HTERT RPE-1 (cell line): ENCODE results near the gene SCN3B.

ENCODE experiments used
- in situ Hi-C: fragments of 300-500 bp; cut with MboI; formaldehyde crosslinking; loops from 4 replicates; pipeline ENCODE4 v1.14.3; 2020; ENCODE audit warnings: low sequenced_read_pairs

The SCN3B gene

GRCh38 chr11:123601743-123602142 is 52.7 kb downstream of the SCN3B start:
- in situ Hi-C loops = no loop called here

- in situ Hi-C loops = no loop called here
These were observed 53.3 kb downstream of the SCN3B start for GRCh38 chr11:123601136-123601535.

DNA sequence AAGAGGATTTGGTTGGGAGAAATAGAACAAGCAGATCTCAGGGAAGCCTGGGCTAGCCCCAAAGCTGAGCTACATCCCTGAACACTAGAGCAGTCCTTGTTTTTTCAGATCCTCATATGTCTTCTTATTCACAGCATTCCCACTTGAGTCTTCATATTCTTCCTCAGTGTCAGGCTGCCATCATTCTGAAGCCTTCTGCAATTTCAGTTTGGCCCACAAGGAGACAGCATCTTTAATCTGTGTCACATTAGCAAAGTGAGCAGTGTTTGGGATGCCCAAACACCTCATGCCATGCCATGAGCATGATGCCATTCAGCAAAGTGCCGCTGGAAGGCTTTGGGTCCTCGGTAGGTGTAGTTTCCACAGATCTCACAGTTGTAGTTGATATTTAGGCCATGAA is 56.6 kb downstream of the SCN3B start:
- in situ Hi-C loops = no loop called here

DNA sequence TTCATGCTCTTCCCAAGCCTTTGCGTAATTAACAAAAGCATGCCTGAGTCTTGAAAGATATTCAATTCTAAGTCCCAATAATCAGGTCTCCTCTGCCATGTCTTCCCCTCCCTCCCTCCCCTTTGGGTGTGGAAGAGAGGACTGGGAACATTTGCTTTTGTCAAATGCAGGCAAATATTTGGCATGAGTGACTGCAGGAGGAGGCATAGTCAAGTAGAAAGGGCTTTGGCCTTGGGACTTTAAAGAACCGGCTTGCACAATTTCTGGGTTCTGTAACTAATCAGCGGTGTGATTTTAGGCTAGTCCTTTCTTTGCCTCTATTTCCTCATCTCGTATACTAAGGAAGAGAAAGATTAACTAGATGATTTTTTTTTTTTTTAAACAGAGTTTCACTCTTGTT is 59.5 kb downstream of the SCN3B start:
- in situ Hi-C loops = no loop called here

DNA sequence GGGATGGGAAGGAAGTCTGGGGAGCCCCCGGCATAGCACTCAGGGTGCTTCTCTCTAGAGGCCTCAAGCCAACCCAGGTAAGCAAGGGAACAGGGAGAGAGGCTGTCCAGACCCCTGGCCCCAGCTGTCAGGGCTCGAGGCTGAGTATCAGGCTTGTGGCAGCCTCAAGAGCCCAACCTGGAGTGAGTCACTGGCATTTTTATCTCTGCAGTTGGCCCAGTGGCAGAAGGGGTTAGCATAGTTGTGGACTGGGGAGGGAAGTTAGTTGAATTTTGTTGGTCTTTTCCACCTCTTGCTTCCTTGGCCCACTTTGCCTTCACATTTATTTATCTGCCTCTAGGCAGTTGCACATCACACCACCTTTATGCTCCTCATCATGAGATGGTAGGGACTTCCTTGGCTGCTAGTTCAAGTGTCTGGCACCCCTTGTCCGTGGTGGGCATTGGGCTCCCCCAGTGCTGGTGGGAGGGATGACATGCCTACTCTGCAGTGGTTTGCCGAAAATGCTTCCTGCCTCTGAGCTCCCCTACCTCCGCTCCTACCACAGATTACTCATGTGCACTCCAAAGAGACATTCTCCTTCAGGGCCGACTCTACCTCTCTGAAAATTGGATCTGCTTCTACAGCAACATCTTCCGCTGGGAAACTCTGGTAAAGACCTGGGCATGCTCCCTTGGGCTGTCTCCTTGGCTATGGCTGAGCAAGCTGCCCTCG is 60.1 kb downstream of the SCN3B start:
- in situ Hi-C loops = no loop called here

DNA sequence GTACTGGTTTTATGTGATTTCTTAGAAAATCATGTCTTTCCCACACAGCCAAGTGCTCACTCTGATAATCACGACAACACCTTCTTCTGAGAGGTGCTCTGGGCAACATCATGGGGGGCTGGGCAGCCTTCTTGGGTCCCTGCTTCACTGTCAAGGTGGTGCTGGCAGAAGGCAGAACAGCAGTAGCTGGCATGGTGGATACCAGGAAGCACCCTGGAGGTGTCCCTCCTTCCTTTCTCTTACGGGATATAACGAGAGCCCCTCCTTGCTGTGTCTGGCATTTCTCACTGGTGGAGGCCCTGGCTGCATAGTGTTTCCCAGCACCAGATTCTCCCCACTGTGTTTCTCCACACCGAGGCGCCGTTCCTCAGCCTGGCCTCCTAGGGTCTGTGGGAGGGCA is 60.9 kb downstream of the SCN3B start:
- in situ Hi-C loops = no loop called here

DNA sequence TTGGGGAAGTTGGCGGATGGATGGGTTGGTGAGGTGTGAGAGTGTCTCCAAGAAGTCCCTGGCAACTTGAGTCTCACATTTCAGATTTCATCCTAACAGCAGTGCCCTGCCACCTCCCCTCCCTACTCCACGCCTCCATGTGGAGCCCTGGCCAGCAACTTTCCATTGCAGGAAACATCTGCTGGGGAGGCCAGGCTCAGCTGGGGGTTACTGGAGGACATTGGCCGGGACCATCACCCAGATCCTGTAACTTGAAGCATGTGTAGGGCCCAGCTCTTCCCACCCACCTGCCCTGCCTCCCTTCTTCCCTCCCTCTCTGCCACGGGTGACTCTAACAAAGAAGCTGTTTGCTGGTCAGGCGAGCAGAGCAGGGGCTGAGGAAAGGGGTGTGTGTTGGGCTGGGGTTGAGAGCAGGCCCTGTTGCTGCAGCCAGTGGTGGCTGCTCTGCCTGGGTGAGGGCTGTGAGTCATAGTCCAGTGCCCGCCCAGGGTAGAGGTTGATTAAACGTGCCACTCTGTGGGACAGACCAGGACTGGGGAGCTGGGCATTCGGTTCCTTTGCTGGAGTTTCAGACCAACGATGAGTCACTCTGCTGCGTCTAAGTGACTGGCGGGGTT is 64.0 kb downstream of the SCN3B start:
- in situ Hi-C loops = no loop called here

- in situ Hi-C loops = no loop called here
These were observed 65.6 kb downstream of the SCN3B start for GRCh38 chr11:123588864-123589262.

DNA sequence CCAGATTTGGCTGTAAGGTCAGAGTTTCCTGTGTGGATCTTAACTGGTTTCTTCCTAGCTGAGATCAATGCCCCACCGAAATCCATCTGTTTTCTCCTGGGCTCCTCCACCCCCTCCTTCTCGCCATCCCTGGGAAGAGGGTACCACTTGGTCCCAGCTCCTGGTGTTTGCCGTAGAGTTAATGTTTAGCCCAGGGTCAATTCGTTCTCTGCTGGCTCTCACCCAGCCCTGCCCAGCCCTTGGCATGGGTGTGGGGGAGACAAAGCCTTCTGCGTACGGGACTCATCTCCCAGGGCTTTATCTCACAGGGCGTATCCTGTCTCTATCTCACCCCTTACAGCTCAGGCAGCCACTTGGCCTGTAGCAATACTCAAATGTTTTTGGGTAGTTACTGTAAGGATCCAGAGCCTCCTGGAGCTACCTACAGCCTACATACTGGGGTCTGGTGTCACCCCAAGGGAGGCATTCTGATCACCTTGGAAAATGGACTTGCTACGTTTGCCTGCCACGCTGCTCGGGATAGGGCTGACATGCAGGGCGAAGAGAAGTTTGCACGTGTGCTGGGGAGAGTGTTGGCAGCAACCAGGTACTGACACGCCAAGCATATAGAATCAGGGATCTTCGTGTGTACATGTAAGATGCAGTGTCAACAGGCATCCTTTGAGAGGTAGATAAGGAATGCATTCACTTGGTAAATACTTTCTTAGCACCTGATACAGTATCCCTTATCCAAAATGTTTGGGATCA is 66.1 kb downstream of the SCN3B start:
- in situ Hi-C loops = no loop called here

- in situ Hi-C loops = no loop called here
These were observed 66.9 kb downstream of the SCN3B start for GRCh38 chr11:123587559-123587958.

DNA sequence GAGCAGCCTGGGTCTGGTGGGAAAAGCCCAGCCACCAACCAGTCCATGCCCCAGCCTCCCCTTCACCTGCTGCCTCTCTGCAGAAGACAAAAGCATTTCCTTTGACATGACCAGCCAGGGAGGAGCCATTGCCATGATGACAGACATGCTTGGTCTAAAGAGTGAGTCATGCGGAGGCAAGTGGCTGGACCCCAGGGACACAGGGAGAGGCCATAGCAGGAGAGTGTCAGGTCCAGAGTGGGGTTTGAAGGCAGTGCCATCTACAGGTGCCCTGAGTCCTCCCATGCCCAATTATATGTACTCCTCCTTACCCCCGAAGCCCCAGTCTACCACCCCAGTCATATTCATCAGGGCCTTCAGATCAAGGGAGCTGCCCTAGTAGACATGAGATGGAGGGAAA is 67.4 kb downstream of the SCN3B start:
- in situ Hi-C loops = no loop called here

- in situ Hi-C loops = no loop called here
These were observed 67.9 kb downstream of the SCN3B start for GRCh38 chr11:123586568-123586967.

GRCh38 chr11:123585706-123586105 is 68.7 kb downstream of the SCN3B start:
- in situ Hi-C loops = no loop called here

DNA sequence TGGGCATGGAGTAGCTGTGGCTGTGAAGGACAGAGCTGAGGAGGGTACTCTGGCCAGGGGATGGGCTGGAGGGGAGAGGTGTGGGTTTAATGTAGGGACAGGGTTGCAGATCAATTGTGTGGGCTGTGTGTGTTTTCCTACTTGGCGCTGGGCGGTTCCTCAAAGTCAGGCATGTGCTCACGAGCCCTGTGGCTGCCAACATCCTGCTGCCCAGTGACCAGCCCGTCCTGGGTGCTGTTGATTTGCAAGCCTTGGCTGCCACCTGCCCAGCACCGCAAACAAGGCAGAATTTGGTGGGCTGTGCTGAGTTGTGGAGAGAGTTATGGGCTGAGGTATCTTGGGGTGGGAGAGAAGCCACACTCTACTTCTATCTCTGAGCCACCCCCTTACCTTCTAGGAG is 69.2 kb downstream of the SCN3B start:
- in situ Hi-C loops = no loop called here

GRCh38 chr11:123584737-123585136 is 69.7 kb downstream of the SCN3B start:
- in situ Hi-C loops = no loop called here

DNA sequence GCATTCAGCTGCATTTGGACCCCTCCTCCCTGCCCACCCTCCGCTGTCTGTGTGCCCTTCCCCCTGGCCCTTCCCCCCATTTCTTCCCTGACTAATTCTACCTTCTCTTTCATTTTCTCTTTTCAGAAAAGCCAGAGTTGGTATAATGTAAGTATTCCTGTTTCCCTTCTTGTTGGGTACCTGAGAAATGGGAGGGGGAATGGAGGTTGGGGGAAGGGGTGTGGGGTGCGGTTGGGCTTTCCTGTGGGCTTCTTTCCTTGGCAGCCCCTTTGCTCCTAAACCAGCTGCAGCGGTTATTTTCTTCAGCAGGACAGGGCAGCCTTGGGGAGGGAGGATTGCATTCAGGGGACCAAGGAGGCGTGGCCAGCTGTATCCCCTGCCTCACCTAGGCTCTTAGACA is 70.2 kb downstream of the SCN3B start:
- in situ Hi-C loops = no loop called here

GRCh38 chr11:123582992-123583504 is 71.4 kb downstream of the SCN3B start:
- in situ Hi-C loops = no loop called here

DNA sequence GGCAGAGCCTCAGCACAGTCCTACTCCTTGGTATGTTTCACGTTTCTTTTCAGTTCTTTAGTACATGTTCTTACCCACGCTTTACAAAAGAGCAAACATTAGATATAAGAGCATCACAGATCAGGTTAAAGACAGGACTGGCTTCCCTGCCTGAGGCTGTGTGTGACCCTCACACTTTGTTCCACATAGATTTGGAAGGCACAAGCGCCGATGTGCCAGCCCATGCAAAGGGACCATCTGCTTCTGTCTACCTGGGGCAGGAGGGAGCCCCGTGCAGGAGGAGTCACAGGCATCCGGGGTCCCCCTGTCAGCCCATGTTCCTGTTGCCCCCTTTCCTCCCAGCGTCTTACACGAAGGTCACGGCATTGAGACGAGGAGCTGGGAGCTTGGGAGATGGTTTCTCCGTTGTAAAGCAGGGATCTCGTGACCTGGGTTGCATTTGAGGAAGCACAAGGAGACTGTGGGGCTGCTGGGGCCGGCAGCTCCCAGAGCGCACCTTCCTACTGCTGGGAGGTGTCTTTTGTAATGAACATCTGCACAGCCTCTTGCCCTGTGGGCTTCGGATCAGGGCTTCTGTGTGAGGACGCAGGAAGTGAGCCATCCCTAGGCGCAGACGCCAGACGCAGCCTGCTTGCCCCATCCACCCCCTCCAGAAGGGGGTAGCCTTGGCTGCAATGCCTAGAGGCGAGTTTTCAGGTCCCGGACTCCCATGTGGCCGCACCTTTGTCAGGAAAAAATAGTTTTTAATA is 72.6 kb downstream of the SCN3B start:
- in situ Hi-C loops = no loop called here

- in situ Hi-C loops = no loop called here
These were observed 73.7 kb downstream of the SCN3B start for GRCh38 chr11:123580557-123581275.

DNA sequence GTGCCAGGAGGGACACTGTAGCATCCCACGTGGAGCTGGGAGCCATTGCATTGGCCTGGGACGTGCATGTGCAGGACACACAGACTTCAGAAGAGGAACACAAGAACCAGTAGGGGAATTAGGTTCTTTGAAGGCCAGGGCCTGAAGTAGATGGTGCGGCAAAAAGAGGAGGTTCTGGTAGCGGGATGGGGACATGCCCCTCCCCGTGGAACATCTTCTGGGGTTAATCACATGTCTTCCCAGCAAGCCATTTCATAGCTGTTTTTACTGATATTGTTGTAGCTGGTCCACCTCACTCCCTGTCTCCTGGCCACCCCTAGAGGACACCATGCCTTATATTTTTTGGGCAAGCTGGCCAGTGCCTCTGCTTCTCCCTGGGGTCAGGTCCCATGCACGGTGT is 74.3 kb downstream of the SCN3B start:
- in situ Hi-C loops = no loop called here

DNA sequence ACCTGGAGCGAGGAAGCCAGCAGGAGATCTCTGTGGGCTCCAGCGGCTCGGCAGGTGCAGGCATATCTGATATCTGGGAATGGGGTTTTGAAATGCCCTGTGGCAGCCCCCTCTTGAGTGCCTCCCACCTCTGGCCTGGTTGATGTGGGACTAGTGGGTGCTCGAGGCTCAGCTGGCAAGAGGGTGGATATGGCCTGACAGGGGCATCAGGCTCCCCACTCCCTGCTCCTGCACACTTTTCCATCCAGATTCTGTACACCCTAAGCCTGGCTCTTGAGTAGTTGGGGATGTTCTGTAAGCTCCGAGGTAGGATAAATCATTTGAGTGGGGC is 75.0 kb downstream of the SCN3B start:
- in situ Hi-C loops = no loop called here
